ENCODE results near the gene HOATZ.

GRCh38 chr11:111561306-111561705 lies 46.7 kb downstream of the HOATZ start:
- no peak for TF ChIP-seq CTCF (conservative IDR thresholded peaks at IDR 0.05; ENCODE audit: low read length)
- no peak for TF ChIP-seq EZH2phosphoT487 (IDR thresholded peaks at IDR 0.05; ENCODE audit: borderline replicate concordance, low read depth, low read length)

All from OCI-LY7 (cell line).